IMR-90 (cell line): ENCODE data around the gene HMGN4. TPM values are rescaled to one million over a fixed set of nuclear protein-coding genes. Genes with fewer than 3 reads are reported as not detected.

Experiments used
- ATAC-seq: fragments of 200-7000 bp; cut with Tn5 transposase; 2 replicates; pipeline ENCODE4 v1.9.1; 2020; ENCODE audit warnings: low read depth, mild to moderate bottlenecking, moderate library complexity
- BruUV-seq: library from RNA; stranded (reverse); fragments of 400-500 nt; replicated peaks from 2 replicates; lab custom pipeline; 2021; lab: Mats Ljungman, UMichigan
- CTCF ChIA-PET: fragments of 300-600 bp; formaldehyde crosslinking; extraction: SDS; loops from one replicate; lab custom pipeline; 2021; ENCODE audit warnings: antibody characterized with exemption; lab: Yijun Ruan, JAX
- POLR2A ChIA-PET: fragments of 300-600 bp; sonication (Branson Sonifier 250); formaldehyde crosslinking; loops from one replicate; lab custom pipeline; 2022; ENCODE audit warnings: antibody characterized with exemption; ENCODE audit not compliant: unreplicated experiment; lab: Charles Lee
- DNase-seq: peaks from one replicate; pipeline ENCODE4 v3.0.0; 2013
- H2AFZ ChIP-seq: replicated peaks from 2 replicates; pipeline ENCODE3; 2013; ENCODE audit warnings: low read length, mild to moderate bottlenecking; ENCODE audit not compliant: poor library complexity
- H2AK5ac ChIP-seq: 2 replicates; pipeline ENCODE4 v1.6.1; 2013; ENCODE audit warnings: low read depth, low read length, inconsistent platforms
- H2AK9ac ChIP-seq: replicated peaks from 2 replicates; pipeline ENCODE3; 2013; ENCODE audit warnings: mild to moderate bottlenecking, low read depth, low read length, moderate library complexity; ENCODE audit not compliant: poor library complexity
- H2BK120ac ChIP-seq: 2 replicates; pipeline ENCODE4 v1.6.1; 2013; ENCODE audit warnings: low read depth, low read length, inconsistent platforms
- H2BK15ac ChIP-seq: 3 replicates; pipeline ENCODE4 v1.6.1; 2013; ENCODE audit warnings: low read depth, low read length, inconsistent platforms
- H2BK20ac ChIP-seq: 2 replicates; pipeline ENCODE4 v1.6.1; 2013; ENCODE audit warnings: low read depth, mild to moderate bottlenecking, inconsistent platforms, low read length, moderate library complexity
- H2BK5ac ChIP-seq: 2 replicates; pipeline ENCODE4 v1.6.1; 2013; ENCODE audit warnings: mild to moderate bottlenecking, low read depth, low read length, inconsistent platforms; ENCODE audit not compliant: poor library complexity, severe bottlenecking
- H3K14ac ChIP-seq: replicated peaks from 2 replicates; pipeline ENCODE4 v1.6.1; 2013; ENCODE audit warnings: low read depth, low read length, inconsistent platforms
- H3K18ac ChIP-seq: 2 replicates; pipeline ENCODE4 v1.6.1; 2013; ENCODE audit warnings: low read depth, low read length, control low read depth
- H3K23ac ChIP-seq: 2 replicates; pipeline ENCODE4 v1.6.1; 2013; ENCODE audit warnings: low read depth, low read length, inconsistent platforms
- H3K27ac ChIP-seq: 2 replicates; pipeline ENCODE4 v1.5.1; 2013; ENCODE audit warnings: mild to moderate bottlenecking, control low read depth, low read length; ENCODE audit not compliant: insufficient read depth
- H3K27me3 ChIP-seq: 2 replicates; pipeline ENCODE4 v1.6.1; 2013; ENCODE audit warnings: low read length; ENCODE audit not compliant: control insufficient read depth, insufficient read depth
- H3K36me3 ChIP-seq: 2 replicates; pipeline ENCODE4 v1.6.1; 2013; ENCODE audit warnings: low read length, mixed read lengths; ENCODE audit not compliant: control insufficient read depth, insufficient read depth
- H3K4ac ChIP-seq: 2 replicates; pipeline ENCODE4 v1.6.1; 2013; ENCODE audit warnings: low read depth, low read length, inconsistent platforms
- H3K4me1 ChIP-seq: 2 replicates; pipeline ENCODE4 v1.6.1; 2013; ENCODE audit warnings: low read length, mixed read lengths; ENCODE audit not compliant: control insufficient read depth, insufficient read depth
- H3K4me2 ChIP-seq: 2 replicates; pipeline ENCODE4 v1.6.1; 2013; ENCODE audit warnings: low read depth, mild to moderate bottlenecking, control low read depth, low read length, moderate library complexity
- H3K4me3 ChIP-seq: 2 replicates; pipeline ENCODE4 v1.5.1; 2013; ENCODE audit warnings: low read depth, mild to moderate bottlenecking, control low read depth, low read length, moderate library complexity; ENCODE audit not compliant: insufficient read depth
- H3K56ac ChIP-seq: 2 replicates; pipeline ENCODE4 v1.6.1; 2013; ENCODE audit warnings: low read length, inconsistent platforms; ENCODE audit not compliant: insufficient read depth; ENCODE audit errors: extremely low read depth
- H3K79me1 ChIP-seq, 2 experiments: 2 replicates each; pipeline ENCODE4 v1.6.1; 2013; ENCODE audit warnings: low read length in 2 of 2, inconsistent platforms in 1 of 2, low read depth in 1 of 2
- H3K9ac ChIP-seq: 2 replicates; pipeline ENCODE4 v1.6.1; 2013; ENCODE audit warnings: low read depth, low read length, control low read depth
- H3K9me1 ChIP-seq: 2 replicates; pipeline ENCODE4 v1.6.1; 2013; ENCODE audit warnings: low read length, inconsistent platforms; ENCODE audit not compliant: insufficient read depth
- H3K9me3 ChIP-seq: 2 replicates; pipeline ENCODE4 v1.6.1; 2013; ENCODE audit warnings: low read length; ENCODE audit not compliant: control insufficient read depth, insufficient read depth
- H4K20me1 ChIP-seq: 2 replicates; pipeline ENCODE4 v1.6.1; 2013; ENCODE audit warnings: low read length, inconsistent platforms; ENCODE audit not compliant: insufficient read depth
- H4K5ac ChIP-seq: 2 replicates; pipeline ENCODE4 v1.6.1; 2013; ENCODE audit warnings: mild to moderate bottlenecking, low read depth, low read length, control low read depth
- H4K8ac ChIP-seq, 2 experiments: 2 replicates each; pipeline ENCODE4 v1.6.1; 2013; ENCODE audit warnings: low read depth in 2 of 2, low read length in 2 of 2, control low read depth in 1 of 2, inconsistent platforms in 1 of 2
- H4K91ac ChIP-seq: 2 replicates; pipeline ENCODE4 v1.6.1; 2013; ENCODE audit warnings: low read depth, low read length, inconsistent platforms; ENCODE audit not compliant: insufficient read depth
- BHLHE40 ChIP-seq: fragments of 150-350 bp; IDR thresholded peaks from 2 replicates; pipeline ENCODE4 v1.6.1; 2016; ENCODE audit warnings: mild to moderate bottlenecking, low read depth, low read length
- CEBPB ChIP-seq: IDR thresholded peaks from 2 replicates; pipeline ENCODE4 v1.6.1; 2012; ENCODE audit warnings: low read depth, low read length, improper control_type of control experiment
- CHD1 ChIP-seq: IDR thresholded peaks from 2 replicates; pipeline ENCODE4 v1.6.1; 2012; ENCODE audit warnings: low read depth, low read length, improper control_type of control experiment
- FOS ChIP-seq: fragments of 150-350 bp; IDR thresholded peaks from 2 replicates; pipeline ENCODE4 v1.6.1; 2016; ENCODE audit warnings: low read depth, low read length
- MAFK ChIP-seq: IDR thresholded peaks from 2 replicates; pipeline ENCODE4 v1.6.1; 2012; ENCODE audit warnings: low read depth, low read length, improper control_type of control experiment
- MAZ ChIP-seq: IDR thresholded peaks from 2 replicates; pipeline ENCODE4 v1.6.1; 2012; ENCODE audit warnings: low read depth, mild to moderate bottlenecking, low read length, improper control_type of control experiment, moderate library complexity, borderline replicate concordance
- MXI1 ChIP-seq: IDR thresholded peaks from 2 replicates; pipeline ENCODE4 v1.6.1; 2012; ENCODE audit warnings: low read depth, mild to moderate bottlenecking, low read length, moderate library complexity, borderline replicate concordance
- NFE2L2 ChIP-seq: fragments of 150-350 bp; IDR thresholded peaks from 2 replicates; pipeline ENCODE4 v1.6.1; 2016; ENCODE audit warnings: low read depth, mild to moderate bottlenecking, low read length
- POLR2A ChIP-seq: IDR thresholded peaks from 2 replicates; pipeline ENCODE4 v1.6.1; 2012; ENCODE audit warnings: mild to moderate bottlenecking, low read depth, low read length
- RAD21 ChIP-seq: IDR thresholded peaks from 2 replicates; pipeline ENCODE4 v1.6.1; 2012; ENCODE audit warnings: low read length, improper control_type of control experiment
- RCOR1 ChIP-seq: IDR thresholded peaks from 2 replicates; pipeline ENCODE4 v1.6.1; 2012; ENCODE audit warnings: mild to moderate bottlenecking, low read length, improper control_type of control experiment; ENCODE audit not compliant: insufficient replicate concordance
- RFX5 ChIP-seq: IDR thresholded peaks from 2 replicates; pipeline ENCODE4 v1.8.0; 2012; ENCODE audit warnings: low read depth, mild to moderate bottlenecking, low read length, moderate library complexity
- SMC3 ChIP-seq: fragments of 150-350 bp; IDR thresholded peaks from 2 replicates; pipeline ENCODE4 v1.6.1; 2016; ENCODE audit warnings: low read depth, mild to moderate bottlenecking, antibody characterized with exemption, low read length, moderate library complexity
- WGBS, 2 experiments: methylation state at CpG; one replicate each; pipeline versions ENCODE4 v1.1.5 to v1.1.7; 2013; ENCODE audit warnings: missing lambda C conversion rate in 2 of 2; ENCODE audit not compliant: insufficient read length in 1 of 2; ENCODE audit errors: extremely low coverage in 2 of 2; 5-methylcytosine and 5-hydroxymethylcytosine counted together
- dilution Hi-C: fragments of 300-500 bp; cut with HindIII; formaldehyde crosslinking; loops from one replicate; pipeline ENCODE4 v1.14.3; 2018; ENCODE audit warnings: low sequenced_read_pairs; ENCODE audit not compliant: unreplicated experiment
- in situ Hi-C: fragments of 300-500 bp; cut with MboI; formaldehyde crosslinking; loops from 3 replicates; pipeline ENCODE4 v1.14.3; 2019; ENCODE audit warnings: low sequenced_read_pairs, inconsistent platforms, mixed read lengths
- intact Hi-C: fragments of 100-400 bp; cut with micrococcal nuclease; formaldehyde crosslinking; loops from 2 replicates; pipeline ENCODE4 v1.10.0; 2022
- polyA plus RNA-seq, 3 experiments: library from polyadenylated mRNA; depleted of rRNA; stranded (reverse); fragments of >200 nt; gene quantifications; 2 replicates each; pipeline ENCODE4 v1.2.3, GENCODE V29; 2012; ENCODE audit warnings: low replicate concordance in 1 of 3
- total RNA-seq: library from RNA; depleted of rRNA; stranded (reverse); fragments of >200 nt; gene quantifications from 2 replicates; pipeline ENCODE4 v1.2.3, GENCODE V29; 2012
- TF ChIP-seq, protein P1 (sequence below): conservative IDR thresholded peaks from 2 replicates; pipeline ENCODE4 v1.5.1; 2012; ENCODE audit warnings: mild to moderate bottlenecking, low read depth, low read length, improper control_type of control experiment
- TF ChIP-seq, protein P2 (sequence below): fragments of 150-350 bp; IDR thresholded peaks from 2 replicates; pipeline ENCODE4 v1.6.1; 2016; ENCODE audit warnings: low read depth, mild to moderate bottlenecking, low read length, moderate library complexity, borderline replicate concordance
- TF ChIP-seq, protein P3 (sequence below): fragments of 150-350 bp; IDR thresholded peaks from 2 replicates; pipeline ENCODE4 v1.6.1; 2017; ENCODE audit warnings: mild to moderate bottlenecking, antibody characterized with exemption, low read length, low read depth

HMGN4 gene
- total and polyA plus RNA-seq, 2 of the 4 experiments (the other 2 are of a cell fraction) = 46.4 to 50.2 TPM

- no peak within 1 kb of the TSS for H2AK9ac ChIP-seq
- no peaks in the 10 kb centered on the region for H4K20me1 ChIP-seq
- intact Hi-C loops (no loop called here), dilution Hi-C loops (no loop called here), in situ Hi-C loops (no loop called here)
- H3K23ac ChIP-seq = no peak within 1 kb of the TSS
- ChIA-PET POLR2A (no interaction called here), CTCF (interaction anchor here (1.0 kb wide), 1 partner anchor 8 kb away, joined by 3 read pairs; no protein-coding TSS in a partner anchor)
- H3K56ac ChIP-seq = no peak within 1 kb of the TSS
- H2BK5ac ChIP-seq = no peak within 1 kb of the TSS
- no peak within 1 kb of the TSS for H4K8ac ChIP-seq
- H2BK15ac ChIP-seq = no peak within 1 kb of the TSS
- H3K4ac ChIP-seq = no peak within 1 kb of the TSS
- H3K4me1 ChIP-seq = 0 out of 2 replicates have a peak, but pooled peaks cover 3% of the 10 kb centered on the region
- DNase-seq (no peak), ATAC-seq (no peak)
- no CpG with 5 or more reads among the region's 2 CpGs for WGBS, 2 experiments
- no peak within 1 kb of the TSS for H3K14ac ChIP-seq
- no peak within 1 kb of the TSS for H4K91ac ChIP-seq
- H3K9ac ChIP-seq = no peak within 1 kb of the TSS
- H3K9me3 ChIP-seq = no peaks in the 10 kb centered on the region
- H3K4me2 ChIP-seq = no peak within 1 kb of the TSS
- no peak within 1 kb of the TSS for H3K18ac ChIP-seq
- H3K27me3 ChIP-seq = peaks cover 36% of the 10 kb centered on the region
- H3K4me3 ChIP-seq = no peak within 1 kb of the TSS
- no peaks in the 10 kb centered on the region for H3K36me3 ChIP-seq
- no peak within 1 kb of the TSS for H2AK5ac ChIP-seq
- H4K5ac ChIP-seq = no peak within 1 kb of the TSS
- H2BK120ac ChIP-seq = no peak within 1 kb of the TSS
- 0 out of 2 replicates have a peak, but pooled peaks cover 3% of the 10 kb centered on the region for H3K9me1 ChIP-seq
- BruUV-seq = no TSS peak
- H3K79me1 ChIP-seq = no peaks in the 10 kb centered on the region
- no peak within 1 kb of the TSS for H2BK20ac ChIP-seq
- no peak within 1 kb of the TSS for H2AFZ ChIP-seq
- H3K27ac ChIP-seq = no peak within 1 kb of the TSS
- no peak for TF ChIP-seq FOS
- TF ChIP-seq MAZ = no peak
- no peak for TF ChIP-seq RCOR1
- TF ChIP-seq, protein P1, sequence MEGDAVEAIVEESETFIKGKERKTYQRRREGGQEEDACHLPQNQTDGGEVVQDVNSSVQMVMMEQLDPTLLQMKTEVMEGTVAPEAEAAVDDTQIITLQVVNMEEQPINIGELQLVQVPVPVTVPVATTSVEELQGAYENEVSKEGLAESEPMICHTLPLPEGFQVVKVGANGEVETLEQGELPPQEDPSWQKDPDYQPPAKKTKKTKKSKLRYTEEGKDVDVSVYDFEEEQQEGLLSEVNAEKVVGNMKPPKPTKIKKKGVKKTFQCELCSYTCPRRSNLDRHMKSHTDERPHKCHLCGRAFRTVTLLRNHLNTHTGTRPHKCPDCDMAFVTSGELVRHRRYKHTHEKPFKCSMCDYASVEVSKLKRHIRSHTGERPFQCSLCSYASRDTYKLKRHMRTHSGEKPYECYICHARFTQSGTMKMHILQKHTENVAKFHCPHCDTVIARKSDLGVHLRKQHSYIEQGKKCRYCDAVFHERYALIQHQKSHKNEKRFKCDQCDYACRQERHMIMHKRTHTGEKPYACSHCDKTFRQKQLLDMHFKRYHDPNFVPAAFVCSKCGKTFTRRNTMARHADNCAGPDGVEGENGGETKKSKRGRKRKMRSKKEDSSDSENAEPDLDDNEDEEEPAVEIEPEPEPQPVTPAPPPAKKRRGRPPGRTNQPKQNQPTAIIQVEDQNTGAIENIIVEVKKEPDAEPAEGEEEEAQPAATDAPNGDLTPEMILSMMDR = no peak
- no peak for TF ChIP-seq CHD1
- no peak for TF ChIP-seq MXI1
- TF ChIP-seq POLR2A = no peak
- TF ChIP-seq, protein P2, sequence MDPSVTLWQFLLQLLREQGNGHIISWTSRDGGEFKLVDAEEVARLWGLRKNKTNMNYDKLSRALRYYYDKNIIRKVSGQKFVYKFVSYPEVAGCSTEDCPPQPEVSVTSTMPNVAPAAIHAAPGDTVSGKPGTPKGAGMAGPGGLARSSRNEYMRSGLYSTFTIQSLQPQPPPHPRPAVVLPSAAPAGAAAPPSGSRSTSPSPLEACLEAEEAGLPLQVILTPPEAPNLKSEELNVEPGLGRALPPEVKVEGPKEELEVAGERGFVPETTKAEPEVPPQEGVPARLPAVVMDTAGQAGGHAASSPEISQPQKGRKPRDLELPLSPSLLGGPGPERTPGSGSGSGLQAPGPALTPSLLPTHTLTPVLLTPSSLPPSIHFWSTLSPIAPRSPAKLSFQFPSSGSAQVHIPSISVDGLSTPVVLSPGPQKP = no peak
- no peak for TF ChIP-seq RFX5
- TF ChIP-seq SMC3 = no peak
- TF ChIP-seq RAD21 = no peak
- no peak for TF ChIP-seq MAFK
- no peak for TF ChIP-seq NFE2L2
- no peak for TF ChIP-seq CEBPB
- TF ChIP-seq, protein P3, sequence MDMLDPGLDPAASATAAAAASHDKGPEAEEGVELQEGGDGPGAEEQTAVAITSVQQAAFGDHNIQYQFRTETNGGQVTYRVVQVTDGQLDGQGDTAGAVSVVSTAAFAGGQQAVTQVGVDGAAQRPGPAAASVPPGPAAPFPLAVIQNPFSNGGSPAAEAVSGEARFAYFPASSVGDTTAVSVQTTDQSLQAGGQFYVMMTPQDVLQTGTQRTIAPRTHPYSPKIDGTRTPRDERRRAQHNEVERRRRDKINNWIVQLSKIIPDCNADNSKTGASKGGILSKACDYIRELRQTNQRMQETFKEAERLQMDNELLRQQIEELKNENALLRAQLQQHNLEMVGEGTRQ = no peak
- TF ChIP-seq BHLHE40 = no peak
These were observed 38.1 kb upstream of the HMGN4 start, which contains the start of gene BTN1A1 for GRCh38 chr6:26500102-26500501. Gene BTN1A1 (plus strand): TSS chr6:26500303. CDS start chr6:26501287, 984 bp downstream.
